Mesendoderm (in vitro differentiated cells): ENCODE measurements around the gene MRTO4.
"Not testable (repeated sequence)": the region's sequence is repeated elsewhere in the genome, so short reads cannot be mapped to it uniquely, and the experiment has no call there.

Experiments
- DNase-seq: peaks from one replicate; pipeline ENCODE4 v3.0.0; 2013
- H2AK5ac ChIP-seq: 2 replicates; pipeline ENCODE4 v1.6.1; 2013; ENCODE audit warnings: low read length, inconsistent platforms
- H2BK120ac ChIP-seq: 2 replicates; pipeline ENCODE4 v1.6.1; 2013; ENCODE audit warnings: low read depth, mild to moderate bottlenecking, low read length, moderate library complexity, mixed read lengths
- H2BK15ac ChIP-seq: replicated peaks from 2 replicates; pipeline ENCODE4 v1.6.1; 2013; ENCODE audit warnings: low read depth, mild to moderate bottlenecking, moderate library complexity
- H2BK5ac ChIP-seq: 2 replicates; pipeline ENCODE4 v1.6.1; 2013; ENCODE audit warnings: low read length, inconsistent platforms
- H3K18ac ChIP-seq: 2 replicates; pipeline ENCODE4 v1.6.1; 2013; ENCODE audit warnings: mild to moderate bottlenecking, low read length, mixed read lengths
- H3K23ac ChIP-seq: one replicate; pipeline ENCODE4 v1.6.1; 2013; ENCODE audit warnings: low read length
- H3K27ac ChIP-seq: 2 replicates; pipeline ENCODE4 v1.5.1; 2013; ENCODE audit warnings: low read depth, mild to moderate bottlenecking, inconsistent platforms, low read length, moderate library complexity
- H3K27me3 ChIP-seq: 2 replicates; pipeline ENCODE4 v1.6.1; 2013; ENCODE audit warnings: low read length, control low read depth, mild to moderate bottlenecking, inconsistent platforms; ENCODE audit not compliant: insufficient read depth, poor library complexity
- H3K36me3 ChIP-seq: 2 replicates; pipeline ENCODE4 v1.6.1; 2013; ENCODE audit warnings: low read length, inconsistent platforms; ENCODE audit not compliant: control insufficient read depth, insufficient read depth
- H3K4ac ChIP-seq: one replicate; pipeline ENCODE4 v1.6.1; 2013; ENCODE audit warnings: low read depth, mild to moderate bottlenecking, low read length, moderate library complexity
- H3K4me1 ChIP-seq: 2 replicates; pipeline ENCODE4 v1.6.1; 2013; ENCODE audit warnings: low read depth, low read length, inconsistent platforms; ENCODE audit not compliant: control insufficient read depth
- H3K4me2 ChIP-seq: 2 replicates; pipeline ENCODE4 v1.6.1; 2013; ENCODE audit warnings: low read length
- H3K4me3 ChIP-seq: 2 replicates; pipeline ENCODE4 v1.5.1; 2013; ENCODE audit warnings: mild to moderate bottlenecking, low read length
- H3K56ac ChIP-seq: one replicate; pipeline ENCODE4 v1.6.1; 2013; ENCODE audit warnings: low read length
- H3K79me1 ChIP-seq: 2 replicates; pipeline ENCODE4 v1.6.1; 2013; ENCODE audit warnings: low read length, inconsistent platforms
- H3K79me2 ChIP-seq: 2 replicates; pipeline ENCODE4 v1.6.1; 2013; ENCODE audit warnings: mild to moderate bottlenecking, low read length; ENCODE audit not compliant: control insufficient read depth, insufficient read depth
- H3K9ac ChIP-seq: 2 replicates; pipeline ENCODE4 v1.6.1; 2013; ENCODE audit warnings: low read length, inconsistent platforms
- H4K5ac ChIP-seq: one replicate; pipeline ENCODE4 v1.6.1; 2013; ENCODE audit warnings: low read length
- H4K8ac ChIP-seq: one replicate; pipeline ENCODE4 v1.6.1; 2013; ENCODE audit warnings: low read depth, mild to moderate bottlenecking, control low read depth, low read length, moderate library complexity
- WGBS: extraction: QIAGEN DNeasy Blood & Tissue Kit; methylation state at CpG from one replicate; pipeline ENCODE4 v1.1.7; 2013; ENCODE audit warnings: low lambda C conversion rate, missing lambda C conversion rate; ENCODE audit not compliant: insufficient coverage; ENCODE audit errors: extremely low coverage; 5-methylcytosine and 5-hydroxymethylcytosine counted together

Gene MRTO4

DNA sequence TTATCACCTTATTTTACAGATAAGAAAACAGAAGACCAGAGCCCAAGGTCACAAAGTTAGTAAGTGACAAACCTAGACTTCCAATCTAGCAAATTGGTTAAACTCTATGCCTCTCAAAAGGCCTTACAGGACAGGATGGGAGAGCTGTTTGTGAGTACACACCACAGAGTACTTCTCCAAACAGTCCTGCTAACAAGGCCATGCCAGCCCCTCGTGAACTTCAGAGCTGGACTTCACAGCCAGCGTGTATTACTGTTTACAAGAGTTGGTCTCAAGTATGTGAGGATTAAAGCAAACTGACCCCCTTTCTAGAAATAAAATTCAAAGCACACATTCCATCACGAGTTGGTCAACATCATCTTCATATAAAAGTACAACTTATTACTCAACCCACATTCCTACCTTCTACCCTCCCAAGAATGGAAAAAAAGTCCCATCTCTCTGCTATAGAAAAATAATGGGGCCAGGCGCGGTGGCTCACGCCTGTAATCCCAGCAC is 21.7 kb upstream of the MRTO4 start:
- no peak overlapping the region for H2BK5ac ChIP-seq
- no peak overlapping the region for H3K56ac ChIP-seq
- no peaks in the 10 kb centered on the region for H3K27me3 ChIP-seq
- no CpG with 5 or more reads among the region's 6 CpGs for WGBS
- no peak overlapping the region for H3K4me3 ChIP-seq
- peaks cover 26% of the 10 kb centered on the region for H3K36me3 ChIP-seq
- no peak overlapping the region for H2AK5ac ChIP-seq
- no peak overlapping the region for H4K5ac ChIP-seq
- H3K18ac ChIP-seq, result no peak overlapping the region
- no peak overlapping the region for H3K4ac ChIP-seq
- no peak overlapping the region for H4K8ac ChIP-seq
- no peak for DNase-seq
- H3K27ac ChIP-seq, result no peak overlapping the region
- H2BK120ac ChIP-seq, result no peak overlapping the region
- no peaks in the 10 kb centered on the region for H3K79me1 ChIP-seq
- H3K79me2 ChIP-seq, result no peaks in the 10 kb centered on the region
- no peak overlapping the region for H2BK15ac ChIP-seq
- H3K4me1 ChIP-seq, result no peaks in the 10 kb centered on the region
- H3K4me2 ChIP-seq, result no peak overlapping the region
- H3K9ac ChIP-seq, result no peak overlapping the region
- H3K23ac ChIP-seq, result no peak overlapping the region

DNA sequence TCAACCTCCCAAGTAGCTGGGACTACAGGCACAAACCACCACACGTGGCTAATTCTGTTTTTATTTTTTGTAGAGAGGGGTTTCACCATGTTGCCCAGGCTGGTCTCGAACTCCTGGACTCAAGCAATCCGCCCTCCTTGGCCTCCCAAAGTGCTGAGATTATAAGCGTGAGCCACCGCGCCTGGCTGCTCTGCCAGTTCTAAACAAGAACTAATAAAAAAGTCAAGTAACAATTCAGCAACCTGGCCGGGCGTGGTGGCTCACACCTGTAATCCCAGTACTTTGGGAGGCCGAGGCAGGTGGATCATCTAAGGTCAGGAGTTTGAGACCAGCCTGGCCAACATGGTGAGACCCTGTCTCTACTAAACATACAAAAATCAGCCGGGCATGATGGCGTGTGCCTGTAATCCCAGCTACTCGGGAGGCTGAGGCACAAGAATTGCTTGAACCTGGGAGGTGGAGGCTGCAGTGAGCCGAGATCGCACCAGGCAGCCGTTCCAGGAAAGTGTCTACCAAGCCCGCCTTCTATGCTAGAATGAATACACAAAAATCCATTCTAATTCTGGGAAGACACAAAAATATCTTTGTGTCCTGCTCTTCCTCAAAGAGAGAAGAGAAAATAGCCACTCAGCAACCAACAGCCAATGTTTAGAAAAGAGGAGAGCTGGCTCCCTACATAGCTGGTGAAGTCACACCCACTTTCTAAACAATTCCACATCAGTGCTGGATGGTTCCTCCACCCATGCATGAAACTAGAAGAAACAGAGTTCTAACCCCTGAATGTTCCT is 19.7 kb upstream of the MRTO4 start:
- not testable (repeated sequence) for H3K79me2 ChIP-seq, H2BK5ac ChIP-seq, H3K23ac ChIP-seq, H2AK5ac ChIP-seq, H2BK15ac ChIP-seq, H4K5ac ChIP-seq, H4K8ac ChIP-seq, H3K79me1 ChIP-seq, H3K27ac ChIP-seq, H3K18ac ChIP-seq, H3K4me2 ChIP-seq, H3K56ac ChIP-seq, DNase-seq, H3K4me1 ChIP-seq, H3K27me3 ChIP-seq, H3K4ac ChIP-seq, H3K4me3 ChIP-seq, H3K9ac ChIP-seq, H2BK120ac ChIP-seq
- H3K36me3 ChIP-seq, result peaks cover 22% of the 10 kb centered on the region
- WGBS, result no CpG with 5 or more reads among the region's 16 CpGs

DNA sequence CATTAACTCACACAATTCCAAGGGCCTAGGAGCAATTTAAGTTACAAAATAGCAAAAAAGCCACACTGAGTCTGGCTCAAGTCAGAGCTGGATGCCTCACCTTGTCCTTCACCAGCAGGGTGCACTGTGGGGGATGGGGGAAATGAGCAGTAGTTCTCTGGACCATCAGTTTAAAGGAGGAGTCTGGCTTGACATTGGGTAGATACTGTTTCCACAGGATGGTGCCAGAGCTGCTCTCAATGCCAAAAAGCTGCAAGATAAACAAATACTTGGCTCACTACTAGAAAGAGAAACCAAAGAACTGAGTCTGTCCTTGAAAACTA is 19.1 kb upstream of the MRTO4 start:
- Histone ChIP-seq H2BK15ac (no peak overlapping the region), H3K4me3 (no peak overlapping the region), H4K8ac (no peak overlapping the region), H3K4ac (no peak overlapping the region), H2BK5ac (no peak overlapping the region), H3K56ac (no peak overlapping the region), H3K79me2 (no peaks in the 10 kb centered on the region), H3K23ac (no peak overlapping the region), H2BK120ac (no peak overlapping the region), H3K4me1 (no peaks in the 10 kb centered on the region), H3K79me1 (no peaks in the 10 kb centered on the region), H4K5ac (no peak overlapping the region), H3K18ac (no peak overlapping the region), H3K4me2 (no peak overlapping the region), H3K36me3 (peaks cover 21% of the 10 kb centered on the region), H3K27ac (no peak overlapping the region), H3K27me3 (no peaks in the 10 kb centered on the region), H3K9ac (no peak overlapping the region), H2AK5ac (no peak overlapping the region)
- peak; percentile 32 for DNase-seq

DNA sequence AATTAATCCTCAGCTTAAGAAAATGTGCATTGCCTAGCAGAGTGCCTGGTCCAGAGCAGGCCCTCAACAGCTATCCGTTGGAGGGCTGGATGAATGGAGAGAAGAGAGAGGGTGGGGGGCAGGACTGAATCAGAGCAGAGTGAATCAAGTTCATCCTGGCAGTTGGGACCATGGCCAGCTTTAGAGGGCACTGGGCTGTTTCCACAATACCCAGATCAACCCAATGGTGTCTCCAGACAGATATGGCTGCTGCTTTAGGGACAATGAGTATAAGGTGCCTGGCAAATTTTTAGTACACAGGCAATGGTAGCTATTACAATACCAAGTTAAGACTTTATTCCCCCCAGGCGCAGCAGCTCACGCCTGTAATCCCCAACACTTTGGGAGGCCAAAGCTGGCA is 17.4 kb upstream of the MRTO4 start:
- Histone ChIP-seq H2BK120ac (no peak overlapping the region), H3K79me2 (no peaks in the 10 kb centered on the region), H3K79me1 (no peaks in the 10 kb centered on the region), H3K4ac (no peak overlapping the region), H3K4me2 (no peak overlapping the region), H3K18ac (no peak overlapping the region), H3K27me3 (no peaks in the 10 kb centered on the region), H3K4me1 (no peaks in the 10 kb centered on the region), H3K9ac (no peak overlapping the region), H3K56ac (no peak overlapping the region), H4K8ac (no peak overlapping the region), H3K23ac (no peak overlapping the region), H3K36me3 (peaks cover 27% of the 10 kb centered on the region), H3K27ac (no peak overlapping the region), H2BK15ac (no peak overlapping the region), H3K4me3 (no peak overlapping the region), H4K5ac (no peak overlapping the region), H2AK5ac (no peak overlapping the region), H2BK5ac (no peak overlapping the region)
- no peak for DNase-seq
- WGBS, result no CpG with 5 or more reads among the region's 3 CpGs

DNA sequence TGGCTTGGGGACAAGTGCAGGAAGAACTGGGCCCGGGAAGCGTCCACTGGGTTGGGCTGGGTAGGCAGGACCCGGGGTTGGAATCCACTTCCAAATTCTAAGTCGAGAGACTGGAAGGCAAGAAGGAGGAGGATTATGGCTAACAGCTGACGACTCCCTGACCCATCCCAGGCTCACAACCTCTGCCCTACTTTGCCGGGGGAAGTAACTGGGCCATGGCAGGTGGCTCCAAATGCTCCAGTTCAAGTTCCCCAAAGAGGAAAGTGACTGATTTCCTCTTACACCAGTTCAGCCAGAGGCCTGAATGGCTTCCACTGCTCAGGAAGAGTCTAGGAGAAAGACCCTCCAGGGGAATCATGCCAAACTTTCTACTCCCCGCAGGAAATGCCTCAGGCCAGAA is 11.7 kb upstream of the MRTO4 start:
- DNase-seq, result no peak
- no peak overlapping the region for H3K23ac ChIP-seq
- no peak overlapping the region for H3K4me3 ChIP-seq
- H3K27me3 ChIP-seq, result no peaks in the 10 kb centered on the region
- H3K4ac ChIP-seq, result no peak overlapping the region
- H2BK120ac ChIP-seq, result no peak overlapping the region
- no peak overlapping the region for H3K27ac ChIP-seq
- no peak overlapping the region for H3K9ac ChIP-seq
- H3K56ac ChIP-seq, result no peak overlapping the region
- no peak overlapping the region for H4K8ac ChIP-seq
- H2BK15ac ChIP-seq, result no peak overlapping the region
- H3K4me1 ChIP-seq, result no peaks in the 10 kb centered on the region
- H2AK5ac ChIP-seq, result no peak overlapping the region
- H3K36me3 ChIP-seq, result peaks cover 39% of the 10 kb centered on the region
- H4K5ac ChIP-seq, result no peak overlapping the region
- no peak overlapping the region for H3K4me2 ChIP-seq
- no peak overlapping the region for H2BK5ac ChIP-seq
- H3K18ac ChIP-seq, result no peak overlapping the region
- no peaks in the 10 kb centered on the region for H3K79me2 ChIP-seq
- no CpG with 5 or more reads among the region's 7 CpGs for WGBS
- peaks cover 2% of the 10 kb centered on the region for H3K79me1 ChIP-seq
